HepG2 (cell line): ENCODE data around the gene SLN. TPM values are rescaled to one million over a fixed set of nuclear protein-coding genes. Genes with fewer than 3 reads are reported as not detected.

Experiments used
- ATAC-seq: fragments of 200-7000 bp; cut with Tn5 transposase; 3 replicates; pipeline ENCODE4 v1.9.1; 2020; ENCODE audit warnings: mild to moderate bottlenecking, moderate library complexity
- BruUV-seq: library from RNA; stranded (reverse); fragments of 400-500 nt; replicated peaks from 2 replicates; lab custom pipeline; 2021; lab: Mats Ljungman, UMichigan
- CTCF ChIA-PET: fragments of 300-600 bp; formaldehyde crosslinking; extraction: SDS; loops from one replicate; lab custom pipeline; 2021; ENCODE audit warnings: low total read pairs, inconsistent platforms, low intra/inter-chr PET ratio; lab: Yijun Ruan, JAX
- POLR2A ChIA-PET: fragments of 350-600 bp; sonication (Branson Sonifier 250); formaldehyde crosslinking; loops from one replicate; lab custom pipeline; 2020; ENCODE audit warnings: antibody characterized with exemption, inconsistent platforms; lab: Yijun Ruan, JAX
- DNase-seq: peaks from one replicate; pipeline ENCODE4 v3.0.0-alpha.2; 2015; ENCODE audit warnings: low spot score
- FAIRE-seq: peaks from 3 replicates; lab custom pipeline; 2011; peaks lifted over from hg19 to GRCh38; lab: Jason Lieb, UNC
- H2AFZ ChIP-seq: one replicate; pipeline ENCODE4 v1.6.1; 2011; ENCODE audit warnings: low read length, inconsistent platforms
- H3K27ac ChIP-seq: fragments of 300-600 bp; 3 replicates; pipeline ENCODE4 v1.8.0; 2011; ENCODE audit warnings: mixed run types, mild to moderate bottlenecking, mixed read lengths, low read length, inconsistent platforms; ENCODE audit not compliant: insufficient read depth; ENCODE audit errors: extremely low read length
- H3K27me3 ChIP-seq, 2 experiments: fragments of 200-600 bp in 1 of 2; 2 replicates in 1 of 2; 3 replicates in 1 of 2; pipeline versions ENCODE4 v1.6.0 to v1.8.0; 2011; ENCODE audit warnings: low read length in 2 of 2, mild to moderate bottlenecking in 2 of 2, moderate library complexity in 2 of 2, inconsistent platforms in 1 of 2; ENCODE audit not compliant: insufficient read depth in 2 of 2, control insufficient read depth in 1 of 2
- H3K36me3 ChIP-seq, 2 experiments: fragments of 200-600 bp in 1 of 2; replicated peaks in 1 of 2; 2 replicates in 1 of 2; 3 replicates in 1 of 2; pipeline versions ENCODE4 v1.5.1 to v1.8.0; 2011; ENCODE audit warnings: low read length in 2 of 2, inconsistent platforms in 1 of 2; ENCODE audit not compliant: insufficient read depth in 2 of 2, control insufficient read depth in 1 of 2
- H3K4me1 ChIP-seq: 2 replicates; pipeline ENCODE4 v1.5.1; 2012; ENCODE audit warnings: low read length, inconsistent platforms; ENCODE audit not compliant: insufficient read depth
- H3K4me2 ChIP-seq: 2 replicates; pipeline ENCODE4 v1.6.0; 2011; ENCODE audit warnings: low read depth, low read length, inconsistent platforms
- H3K4me3 ChIP-seq, 3 experiments: fragments of 200-600 bp in 1 of 3; sonication (generic), shearing (Covaris generic) in 1 of 3; replicated peaks in 1 of 3; 2 replicates each; pipeline ENCODE4 v1.5.1; 2011 to 2016; ENCODE audit warnings: low read length in 3 of 3, inconsistent platforms in 2 of 3, low read depth in 2 of 3, mild to moderate bottlenecking in 2 of 3, control low read depth in 1 of 3, mixed read lengths in 1 of 3; ENCODE audit not compliant: insufficient read depth in 1 of 3
- H3K79me2 ChIP-seq: one replicate; pipeline ENCODE4 v1.6.1; 2011; ENCODE audit warnings: low read length, inconsistent platforms; ENCODE audit not compliant: insufficient read depth
- H3K9ac ChIP-seq: 2 replicates; pipeline ENCODE4 v1.6.0; 2011; ENCODE audit warnings: mild to moderate bottlenecking, low read depth, low read length, inconsistent platforms; ENCODE audit not compliant: insufficient read depth
- H3K9me3 ChIP-seq: 2 replicates; pipeline ENCODE4 v1.5.1; 2012; ENCODE audit warnings: mild to moderate bottlenecking, low read length
- H4K20me1 ChIP-seq: 2 replicates; pipeline ENCODE4 v1.6.0; 2011; ENCODE audit warnings: inconsistent platforms, mild to moderate bottlenecking, low read length, moderate library complexity; ENCODE audit not compliant: insufficient read depth
- ELF1 ChIP-seq: sonication (generic); formaldehyde crosslinking; IDR thresholded peaks from 2 replicates; pipeline ENCODE4 v1.4.0; 2020; ENCODE audit warnings: missing genetic modification reagents
- POLR2AphosphoS2 ChIP-seq: IDR thresholded peaks from 2 replicates; pipeline ENCODE4 v1.6.1; 2011; ENCODE audit warnings: low read depth, low read length, improper control_type of control experiment
- RFX5 ChIP-seq: IDR thresholded peaks from 2 replicates; pipeline ENCODE4 v1.6.1; 2011; ENCODE audit warnings: low read depth, low read length, improper control_type of control experiment
- TFDP2 ChIP-seq: sonication (generic); formaldehyde crosslinking; IDR thresholded peaks from 2 replicates; pipeline ENCODE4 v1.4.0; 2020; ENCODE audit warnings: missing genetic modification reagents
- ZBED4 ChIP-seq: sonication (generic); formaldehyde crosslinking; IDR thresholded peaks from 2 replicates; pipeline ENCODE4 v1.4.0; 2020; ENCODE audit warnings: missing genetic modification reagents, borderline replicate concordance
- ZNF263 ChIP-seq: sonication (generic); formaldehyde crosslinking; IDR thresholded peaks from 2 replicates; pipeline ENCODE4 v1.4.0; 2020; ENCODE audit warnings: missing genetic modification reagents
- ZNF598 ChIP-seq: sonication (generic); formaldehyde crosslinking; IDR thresholded peaks from 2 replicates; pipeline ENCODE4 v1.5.1; 2020; ENCODE audit warnings: mild to moderate bottlenecking, missing genetic modification reagents, borderline replicate concordance
- ZSCAN29 ChIP-seq: sonication (generic); formaldehyde crosslinking; conservative IDR thresholded peaks from 2 replicates; pipeline ENCODE4 v1.4.0; 2020; ENCODE audit warnings: mild to moderate bottlenecking, missing genetic modification reagents
- WGBS: methylation state at CpG from one replicate; pipeline ENCODE4 v1.1.6; 2017; ENCODE audit warnings: low lambda C conversion rate; 5-methylcytosine and 5-hydroxymethylcytosine counted together
- in situ Hi-C: cut with HindIII; loops from 2 replicates; pipeline ENCODE4 v1.10.0; 2017; ENCODE audit warnings: low pct_unique_long_range_greater_than_20kb; ENCODE audit not compliant: extremely low pct_ligation_motif_present
- intact Hi-C: fragments of 100-400 bp; cut with micrococcal nuclease; formaldehyde crosslinking; loops from one replicate; pipeline ENCODE4 v1.10.0; 2022; ENCODE audit not compliant: unreplicated experiment
- polyA plus RNA-seq, 8 experiments: library from polyadenylated mRNA; depleted of rRNA in 3 of 8; stranded (reverse) in 7 of 8; unstranded in 1 of 8; fragments of >200 nt; fragmentation: Illumina TruSeq in 4 of 8; extraction: Trizol in 4 of 8; gene quantifications; 2 replicates each; pipeline versions ENCODE4 v1.2.1 to v1.2.3, GENCODE V29; 2011 to 2016; ENCODE audit warnings: low read depth in 4 of 8, missing spikeins in 1 of 8, mixed read lengths in 1 of 8; ENCODE audit not compliant: insufficient read depth in 1 of 8
- total RNA-seq, 5 experiments: library from RNA; depleted of rRNA; stranded (reverse); fragments of >200 nt; fragmentation: Illumina TruSeq; extraction: Trizol; gene quantifications; 2 replicates each; pipeline ENCODE4 v1.2.3, GENCODE V29; 2016; ENCODE audit warnings: low read depth in 1 of 5
- TF ChIP-seq, protein P1 (sequence below): sonication (generic); formaldehyde crosslinking; IDR thresholded peaks from 2 replicates; pipeline ENCODE4 v1.5.0; 2020; ENCODE audit warnings: missing genetic modification reagents
- TF ChIP-seq, protein P2 (sequence below): sonication (generic); formaldehyde crosslinking; IDR thresholded peaks from 2 replicates; pipeline ENCODE4 v1.9.0; 2021; ENCODE audit warnings: missing genetic modification reagents, borderline replicate concordance

The SLN gene
- total and polyA plus RNA-seq, 2 of the 13 experiments (the other 11 are each of a cell fraction or from before 2014, with no cell fraction given), result not detected

DNA sequence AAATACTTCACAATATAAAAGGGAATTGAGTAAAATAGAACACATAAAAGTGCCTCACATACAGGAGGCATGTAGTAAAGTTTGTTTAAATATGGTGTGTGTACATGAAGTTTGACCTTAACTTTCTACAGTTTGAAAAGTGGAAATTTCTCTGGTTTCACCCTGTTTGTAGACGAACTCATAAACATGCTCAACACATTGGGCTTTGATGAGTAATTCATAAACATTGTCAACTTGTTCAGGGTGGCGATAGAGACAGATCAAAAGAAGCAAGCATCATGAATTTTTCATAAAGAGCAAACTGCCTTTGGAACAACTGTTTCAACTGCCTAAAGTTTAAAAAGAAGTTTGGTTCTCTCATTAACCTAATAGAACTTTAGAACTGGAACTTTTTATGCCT, 9.1 kb downstream of the SLN start:
- WGBS, result 6% methylated on average over 2 of the region's 2 CpGs
- ChIA-PET CTCF (no interaction called here), POLR2A (no interaction called here)
- no peak overlapping the region for H3K4me3 ChIP-seq
- no peaks in the 10 kb centered on the region for H3K9me3 ChIP-seq
- no peaks in the 10 kb centered on the region for H3K79me2 ChIP-seq
- H4K20me1 ChIP-seq, result no peaks in the 10 kb centered on the region
- peaks cover 0 to 10% of the 10 kb centered on the region in 2 experiments; a peak in 3 of 5 replicates for H3K27me3 ChIP-seq
- H3K4me1 ChIP-seq, result no peaks in the 10 kb centered on the region
- no peaks in the 10 kb centered on the region for H3K36me3 ChIP-seq
- TF ChIP-seq ZSCAN29 (CRISPR knock-in tag), result no peak
- no peak for TF ChIP-seq ZNF598 (CRISPR knock-in tag)
- TF ChIP-seq ELF1, result no peak
- TF ChIP-seq, all 625 proteins: peak for 0
- ATAC-seq (no peak), DNase-seq (no peak), FAIRE-seq (no peak)
- Histone ChIP-seq H3K27ac (no peak overlapping the region), H2AFZ (no peak overlapping the region), H3K4me2 (no peak overlapping the region), H3K9ac (no peak overlapping the region)
- intact Hi-C loops, result no loop called here
- in situ Hi-C loops, result no loop called here
- BruUV-seq, result no TSS peak

- no peak overlapping the region for H3K4me2 ChIP-seq
- intact Hi-C loops, result no loop called here
- no peak for ATAC-seq
- no peak for TF ChIP-seq RFX5
- no peak for TF ChIP-seq ZBED4
- TF ChIP-seq, protein P1, sequence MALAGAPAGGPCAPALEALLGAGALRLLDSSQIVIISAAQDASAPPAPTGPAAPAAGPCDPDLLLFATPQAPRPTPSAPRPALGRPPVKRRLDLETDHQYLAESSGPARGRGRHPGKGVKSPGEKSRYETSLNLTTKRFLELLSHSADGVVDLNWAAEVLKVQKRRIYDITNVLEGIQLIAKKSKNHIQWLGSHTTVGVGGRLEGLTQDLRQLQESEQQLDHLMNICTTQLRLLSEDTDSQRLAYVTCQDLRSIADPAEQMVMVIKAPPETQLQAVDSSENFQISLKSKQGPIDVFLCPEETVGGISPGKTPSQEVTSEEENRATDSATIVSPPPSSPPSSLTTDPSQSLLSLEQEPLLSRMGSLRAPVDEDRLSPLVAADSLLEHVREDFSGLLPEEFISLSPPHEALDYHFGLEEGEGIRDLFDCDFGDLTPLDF (CRISPR knock-in tag), result no peak
- TF ChIP-seq POLR2AphosphoS2, result no peak
- TF ChIP-seq ZNF263 (CRISPR knock-in tag), result no peak
- TF ChIP-seq TFDP2 (CRISPR knock-in tag), result no peak
- TF ChIP-seq, protein P2, sequence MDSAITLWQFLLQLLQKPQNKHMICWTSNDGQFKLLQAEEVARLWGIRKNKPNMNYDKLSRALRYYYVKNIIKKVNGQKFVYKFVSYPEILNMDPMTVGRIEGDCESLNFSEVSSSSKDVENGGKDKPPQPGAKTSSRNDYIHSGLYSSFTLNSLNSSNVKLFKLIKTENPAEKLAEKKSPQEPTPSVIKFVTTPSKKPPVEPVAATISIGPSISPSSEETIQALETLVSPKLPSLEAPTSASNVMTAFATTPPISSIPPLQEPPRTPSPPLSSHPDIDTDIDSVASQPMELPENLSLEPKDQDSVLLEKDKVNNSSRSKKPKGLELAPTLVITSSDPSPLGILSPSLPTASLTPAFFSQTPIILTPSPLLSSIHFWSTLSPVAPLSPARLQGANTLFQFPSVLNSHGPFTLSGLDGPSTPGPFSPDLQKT (CRISPR knock-in tag), result no peak
Observed at GRCh38 chr11:107702109-107702660, 9.7 kb downstream of the SLN start.

More at GRCh38 chr11:107702109-107702660, 9.7 kb downstream of the SLN start:
- no peak overlapping the region for H3K4me3 ChIP-seq
- POLR2A ChIA-PET, result no interaction called here
- H3K27me3 ChIP-seq, result peaks cover 0 to 10% of the 10 kb centered on the region in 2 experiments; a peak in 4 of 5 replicates
- H3K4me1 ChIP-seq, result no peaks in the 10 kb centered on the region
- 10% methylated on average over 7 of the region's 7 CpGs for WGBS
- no peaks in the 10 kb centered on the region for H3K36me3 ChIP-seq
- no peaks in the 10 kb centered on the region for H3K9me3 ChIP-seq
- H2AFZ ChIP-seq, result no peak overlapping the region
- BruUV-seq, result no TSS peak
- DNase-seq (no peak), FAIRE-seq (no peak)
- H3K9ac ChIP-seq, result no peak overlapping the region
- no peaks in the 10 kb centered on the region for H3K79me2 ChIP-seq
- no peaks in the 10 kb centered on the region for H4K20me1 ChIP-seq
- no peak overlapping the region for H3K27ac ChIP-seq
- in situ Hi-C loops, result no loop called here
- CTCF ChIA-PET, result no interaction called here
